DND-41 (cell line): ENCODE data around the gene EIPR1.

Experiments
- ATAC-seq: fragments of 200-7000 bp; cut with Tn5 transposase; 3 replicates; pipeline ENCODE4 v1.9.1; 2021; ENCODE audit warnings: low read depth; ENCODE audit not compliant: insufficient read depth
- DNase-seq: peaks from one replicate; pipeline ENCODE4 v3.0.0-alpha.2; 2020
- H2AFZ ChIP-seq: 2 replicates; pipeline ENCODE4 v1.6.0; 2012; ENCODE audit warnings: low read depth, low read length
- H3K27ac ChIP-seq: 2 replicates; pipeline ENCODE4 v1.5.1; 2012; ENCODE audit warnings: low read length, inconsistent platforms
- H3K27me3 ChIP-seq: fragments of 200-600 bp; sonication (generic); 2 replicates; pipeline ENCODE4 v1.6.0; 2012; ENCODE audit warnings: low read length, mild to moderate bottlenecking, inconsistent platforms; ENCODE audit not compliant: insufficient read depth, poor library complexity
- H3K36me3 ChIP-seq: 2 replicates; pipeline ENCODE4 v1.5.1; 2012; ENCODE audit warnings: low read length, inconsistent platforms; ENCODE audit not compliant: insufficient read depth
- H3K4me1 ChIP-seq: 2 replicates; pipeline ENCODE4 v1.5.1; 2012; ENCODE audit warnings: mild to moderate bottlenecking, low read length; ENCODE audit not compliant: insufficient read depth
- H3K4me2 ChIP-seq: 2 replicates; pipeline ENCODE4 v1.6.0; 2012; ENCODE audit warnings: mild to moderate bottlenecking, moderate library complexity, low read length, inconsistent platforms; ENCODE audit not compliant: insufficient read depth
- H3K4me3 ChIP-seq, 2 experiments: fragments of 200-600 bp in 1 of 2; shearing (Covaris generic) in 1 of 2; 2 replicates each; pipeline ENCODE4 v1.5.1; 2012 to 2016; ENCODE audit warnings: inconsistent platforms in 2 of 2, low read length in 2 of 2, mild to moderate bottlenecking in 2 of 2, low read depth in 1 of 2, moderate library complexity in 1 of 2
- H3K79me2 ChIP-seq: 2 replicates; pipeline ENCODE4 v1.6.0; 2012; ENCODE audit warnings: low read length, inconsistent platforms; ENCODE audit not compliant: insufficient read depth
- H3K9ac ChIP-seq: 2 replicates; pipeline ENCODE4 v1.6.0; 2012; ENCODE audit warnings: low read depth, mild to moderate bottlenecking, inconsistent platforms, low read length, moderate library complexity
- H3K9me3 ChIP-seq: 2 replicates; pipeline ENCODE4 v1.5.1; 2012; ENCODE audit warnings: low read length, moderate library complexity, mild to moderate bottlenecking, inconsistent platforms; ENCODE audit not compliant: insufficient read depth, severe bottlenecking
- H4K20me1 ChIP-seq: 2 replicates; pipeline ENCODE4 v1.6.0; 2012; ENCODE audit warnings: low read length; ENCODE audit not compliant: insufficient read depth
- EZH2 ChIP-seq: IDR thresholded peaks from 3 replicates; pipeline ENCODE4 v1.6.1; 2012; ENCODE audit warnings: borderline replicate concordance, low read depth, mild to moderate bottlenecking, moderate library complexity, low read length, inconsistent platforms; ENCODE audit not compliant: severe bottlenecking
- TF ChIP-seq, protein P1 (sequence below): IDR thresholded peaks from 2 replicates; pipeline ENCODE4 v1.5.1; 2012; ENCODE audit warnings: borderline replicate concordance, low read length, moderate library complexity, mild to moderate bottlenecking; ENCODE audit not compliant: poor library complexity, severe bottlenecking; ENCODE audit errors: extremely low read depth

Gene EIPR1

DNA sequence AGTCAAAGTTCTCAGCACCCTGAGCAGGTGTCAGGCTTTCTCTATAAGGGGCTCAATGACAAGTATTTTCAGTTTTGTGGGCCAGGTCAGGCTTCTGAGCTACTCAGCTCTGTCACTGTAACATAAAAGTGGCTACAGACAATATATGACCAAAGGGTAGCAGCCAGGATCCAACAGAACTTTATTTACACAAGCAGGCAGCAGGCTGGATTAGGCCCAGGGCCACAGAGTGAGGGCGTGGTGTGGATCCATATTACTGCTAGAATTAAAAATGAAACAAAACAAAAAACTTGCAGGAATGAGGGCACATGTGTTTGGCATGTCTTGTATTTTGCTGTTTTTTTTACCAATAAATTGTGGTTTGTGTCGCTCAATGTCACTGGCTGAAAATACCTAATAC, 143.7 kb downstream of the EIPR1 start:
- ATAC-seq, result no peak
- no peak for TF ChIP-seq EZH2
- TF ChIP-seq, protein P1, sequence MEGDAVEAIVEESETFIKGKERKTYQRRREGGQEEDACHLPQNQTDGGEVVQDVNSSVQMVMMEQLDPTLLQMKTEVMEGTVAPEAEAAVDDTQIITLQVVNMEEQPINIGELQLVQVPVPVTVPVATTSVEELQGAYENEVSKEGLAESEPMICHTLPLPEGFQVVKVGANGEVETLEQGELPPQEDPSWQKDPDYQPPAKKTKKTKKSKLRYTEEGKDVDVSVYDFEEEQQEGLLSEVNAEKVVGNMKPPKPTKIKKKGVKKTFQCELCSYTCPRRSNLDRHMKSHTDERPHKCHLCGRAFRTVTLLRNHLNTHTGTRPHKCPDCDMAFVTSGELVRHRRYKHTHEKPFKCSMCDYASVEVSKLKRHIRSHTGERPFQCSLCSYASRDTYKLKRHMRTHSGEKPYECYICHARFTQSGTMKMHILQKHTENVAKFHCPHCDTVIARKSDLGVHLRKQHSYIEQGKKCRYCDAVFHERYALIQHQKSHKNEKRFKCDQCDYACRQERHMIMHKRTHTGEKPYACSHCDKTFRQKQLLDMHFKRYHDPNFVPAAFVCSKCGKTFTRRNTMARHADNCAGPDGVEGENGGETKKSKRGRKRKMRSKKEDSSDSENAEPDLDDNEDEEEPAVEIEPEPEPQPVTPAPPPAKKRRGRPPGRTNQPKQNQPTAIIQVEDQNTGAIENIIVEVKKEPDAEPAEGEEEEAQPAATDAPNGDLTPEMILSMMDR, result no peak
- Histone ChIP-seq H3K4me3 (no peak overlapping the region), H4K20me1 (no peaks in the 10 kb centered on the region), H3K9me3 (peaks cover 6% of the 10 kb centered on the region), H3K27me3 (peaks cover 3% of the 10 kb centered on the region), H3K27ac (no peak overlapping the region), H3K4me1 (no peaks in the 10 kb centered on the region), H3K36me3 (no peaks in the 10 kb centered on the region), H3K4me2 (no peak overlapping the region), H2AFZ (no peak overlapping the region), H3K9ac (no peak overlapping the region), H3K79me2 (no peaks in the 10 kb centered on the region)
- no peak for DNase-seq

DNA sequence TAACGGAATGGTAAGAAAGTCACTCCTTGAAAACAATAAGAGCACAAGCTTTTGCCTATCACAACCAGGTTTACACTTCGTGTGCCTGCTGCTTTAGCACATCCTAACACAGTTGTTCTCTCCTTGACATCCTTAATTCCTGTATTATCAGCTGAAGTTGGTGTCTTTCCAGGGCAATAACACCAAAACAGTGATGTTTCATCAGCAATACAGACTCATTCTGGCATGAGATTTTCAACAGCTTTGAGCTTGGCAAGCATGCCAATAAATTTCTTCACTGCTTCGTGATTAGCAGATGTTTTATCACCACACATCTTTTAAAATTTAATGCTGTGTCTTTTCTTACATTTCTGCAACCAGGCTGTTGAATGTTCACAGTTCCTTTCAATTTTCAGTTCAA, 148.4 kb downstream of the EIPR1 start:
- Histone ChIP-seq H3K4me1 (no peaks in the 10 kb centered on the region), H3K79me2 (no peaks in the 10 kb centered on the region), H3K9me3 (peaks cover 6% of the 10 kb centered on the region), H2AFZ (no peak overlapping the region), H3K36me3 (no peaks in the 10 kb centered on the region), H4K20me1 (no peaks in the 10 kb centered on the region), H3K4me2 (no peak overlapping the region), H3K27me3 (no peaks in the 10 kb centered on the region), H3K9ac (no peak overlapping the region), H3K4me3 (no peak overlapping the region), H3K27ac (no peak overlapping the region)
- TF ChIP-seq EZH2, result no peak
- TF ChIP-seq, protein P1, result no peak
- ATAC-seq (no peak), DNase-seq (no peak)

DNA sequence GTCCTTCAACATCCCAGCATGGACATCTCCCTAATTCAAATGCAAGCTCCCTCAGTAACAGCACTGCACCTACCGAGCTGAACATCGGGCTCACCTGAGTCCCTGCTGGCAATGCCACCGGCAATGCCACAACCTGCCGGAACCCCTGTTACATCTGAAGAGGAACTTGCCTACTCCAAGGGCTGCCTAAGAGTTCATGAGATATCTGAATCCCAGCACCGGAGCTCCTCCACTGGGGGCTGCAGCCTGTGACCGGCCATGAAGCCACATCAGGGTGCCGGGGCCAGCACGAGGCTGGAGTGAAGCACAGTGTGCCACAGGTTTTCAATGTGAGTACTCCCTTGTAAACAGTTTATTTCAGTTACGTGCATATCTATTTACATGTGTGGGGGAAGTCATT, 152.9 kb downstream of the EIPR1 start:
- TF ChIP-seq, protein P1, result no peak
- TF ChIP-seq EZH2, result no peak
- Histone ChIP-seq H3K36me3 (no peaks in the 10 kb centered on the region), H2AFZ (no peak overlapping the region), H4K20me1 (no peaks in the 10 kb centered on the region), H3K27ac (no peak overlapping the region), H3K79me2 (no peaks in the 10 kb centered on the region), H3K27me3 (no peaks in the 10 kb centered on the region), H3K4me2 (no peak overlapping the region), H3K4me3 (no peak overlapping the region), H3K9me3 (peaks cover 15% of the 10 kb centered on the region), H3K4me1 (no peaks in the 10 kb centered on the region), H3K9ac (no peak overlapping the region)
- DNase-seq (no peak), ATAC-seq (no peak)
